ENCODE results near the gene PRPF6.

PRPF6 gene

GRCh38 chr20:64031822-64032314, 50.9 kb downstream of the PRPF6 start:
- H3K4me1 ChIP-seq (ENCODE audit: insufficient read depth, poor library complexity, severe bottlenecking): no peaks in the 10 kb centered on the region
- no peaks in the 10 kb centered on the region for H3K27me3 ChIP-seq (ENCODE audit: insufficient read depth, poor library complexity, severe bottlenecking)
- DNase-seq (ENCODE audit: low spot score) (no peak), ATAC-seq (ENCODE audit: low read depth) (no peak)
- H3K36me3 ChIP-seq (ENCODE audit: low read depth): peaks cover 49% of the 10 kb centered on the region
- no peak overlapping the region for H3K4me3 ChIP-seq (ENCODE audit: severe bottlenecking)
- H3K9me3 ChIP-seq (ENCODE audit: severe bottlenecking): no peaks in the 10 kb centered on the region
- TF ChIP-seq CTCF (IDR thresholded peaks at IDR 0.05; ENCODE audit: poor library complexity, severe bottlenecking): no peak
- no peak overlapping the region for H3K27ac ChIP-seq (ENCODE audit: poor library complexity, severe bottlenecking)

- H3K9me3 ChIP-seq (ENCODE audit: severe bottlenecking): no peaks in the 10 kb centered on the region
- no peak for DNase-seq (ENCODE audit: low spot score)
- no peak overlapping the region for H3K27ac ChIP-seq (ENCODE audit: poor library complexity, severe bottlenecking)
- peaks cover 38% of the 10 kb centered on the region for H3K36me3 ChIP-seq (ENCODE audit: low read depth)
- H3K4me3 ChIP-seq (ENCODE audit: severe bottlenecking): no peak overlapping the region
- H3K4me1 ChIP-seq (ENCODE audit: insufficient read depth, poor library complexity, severe bottlenecking): no peaks in the 10 kb centered on the region
- H3K27me3 ChIP-seq (ENCODE audit: insufficient read depth, poor library complexity, severe bottlenecking): peaks cover 6% of the 10 kb centered on the region
- TF ChIP-seq CTCF (IDR thresholded peaks at IDR 0.05; ENCODE audit: poor library complexity, severe bottlenecking): no peak
- no peak for ATAC-seq (ENCODE audit: low read depth)
Observed at GRCh38 chr20:64032706-64033624, 52.0 kb downstream of the PRPF6 start.

GRCh38 chr20:64033981-64034493, 53.1 kb downstream of the PRPF6 start:
- Histone ChIP-seq H3K4me1 (ENCODE audit: insufficient read depth, poor library complexity, severe bottlenecking) (no peaks in the 10 kb centered on the region), H3K4me3 (ENCODE audit: severe bottlenecking) (no peak overlapping the region), H3K9me3 (ENCODE audit: severe bottlenecking) (no peaks in the 10 kb centered on the region), H3K36me3 (ENCODE audit: low read depth) (peaks cover 28% of the 10 kb centered on the region), H3K27ac (ENCODE audit: poor library complexity, severe bottlenecking) (no peak overlapping the region), H3K27me3 (ENCODE audit: insufficient read depth, poor library complexity, severe bottlenecking) (peaks cover 6% of the 10 kb centered on the region)
- no peak for ATAC-seq (ENCODE audit: low read depth)
- no peak for TF ChIP-seq CTCF (IDR thresholded peaks at IDR 0.05; ENCODE audit: poor library complexity, severe bottlenecking)
- no peak for DNase-seq (ENCODE audit: low spot score)

GRCh38 chr20:64035066-64035932, 54.4 kb downstream of the PRPF6 start:
- DNase-seq (ENCODE audit: low spot score) (no peak), ATAC-seq (ENCODE audit: low read depth) (no peak)
- H3K27me3 ChIP-seq (ENCODE audit: insufficient read depth, poor library complexity, severe bottlenecking): peaks cover 6% of the 10 kb centered on the region
- no peaks in the 10 kb centered on the region for H3K4me1 ChIP-seq (ENCODE audit: insufficient read depth, poor library complexity, severe bottlenecking)
- no peak overlapping the region for H3K4me3 ChIP-seq (ENCODE audit: severe bottlenecking)
- H3K27ac ChIP-seq (ENCODE audit: poor library complexity, severe bottlenecking): no peak overlapping the region
- TF ChIP-seq CTCF (IDR thresholded peaks at IDR 0.05; ENCODE audit: poor library complexity, severe bottlenecking): no peak
- H3K9me3 ChIP-seq (ENCODE audit: severe bottlenecking): no peaks in the 10 kb centered on the region
- peaks cover 18% of the 10 kb centered on the region for H3K36me3 ChIP-seq (ENCODE audit: low read depth)
